ENCODE measurements around the gene MAML3. TPM values are rescaled to one million over a fixed set of nuclear protein-coding genes. Genes with fewer than 3 reads are reported as not detected.
A peak's percentile ranks its signal among the peaks of the same experiment; 100 is the strongest.

The MAML3 gene
- total RNA-seq, 6 experiments from 2014 or later: 1.2 to 1.9 (median 1.6) TPM

GRCh38 chr4:140135529-140136088 is 18.4 kb downstream of the MAML3 start:
- Mint-ChIP-seq H3K27ac (no peak overlapping the region), H3K36me3 (ENCODE audit: low read depth) (no peaks in the 10 kb centered on the region), H3K4me1 (ENCODE audit: low read depth) (peaks cover 58% of the 10 kb centered on the region), H3K27me3 (ENCODE audit: insufficient read depth) (no peaks in the 10 kb centered on the region), H3K9me3 (no peaks in the 10 kb centered on the region), H3K4me3 (no peak overlapping the region)
- DNase-seq: no peak
- TF ChIP-seq, protein P1, sequence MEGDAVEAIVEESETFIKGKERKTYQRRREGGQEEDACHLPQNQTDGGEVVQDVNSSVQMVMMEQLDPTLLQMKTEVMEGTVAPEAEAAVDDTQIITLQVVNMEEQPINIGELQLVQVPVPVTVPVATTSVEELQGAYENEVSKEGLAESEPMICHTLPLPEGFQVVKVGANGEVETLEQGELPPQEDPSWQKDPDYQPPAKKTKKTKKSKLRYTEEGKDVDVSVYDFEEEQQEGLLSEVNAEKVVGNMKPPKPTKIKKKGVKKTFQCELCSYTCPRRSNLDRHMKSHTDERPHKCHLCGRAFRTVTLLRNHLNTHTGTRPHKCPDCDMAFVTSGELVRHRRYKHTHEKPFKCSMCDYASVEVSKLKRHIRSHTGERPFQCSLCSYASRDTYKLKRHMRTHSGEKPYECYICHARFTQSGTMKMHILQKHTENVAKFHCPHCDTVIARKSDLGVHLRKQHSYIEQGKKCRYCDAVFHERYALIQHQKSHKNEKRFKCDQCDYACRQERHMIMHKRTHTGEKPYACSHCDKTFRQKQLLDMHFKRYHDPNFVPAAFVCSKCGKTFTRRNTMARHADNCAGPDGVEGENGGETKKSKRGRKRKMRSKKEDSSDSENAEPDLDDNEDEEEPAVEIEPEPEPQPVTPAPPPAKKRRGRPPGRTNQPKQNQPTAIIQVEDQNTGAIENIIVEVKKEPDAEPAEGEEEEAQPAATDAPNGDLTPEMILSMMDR (IDR thresholded peaks at IDR 0.05): no peak

GRCh38 chr4:140134746-140135425 is 19.1 kb downstream of the MAML3 start:
- Mint-ChIP-seq H3K4me3 (no peak overlapping the region), H3K9me3 (no peaks in the 10 kb centered on the region), H3K27me3 (ENCODE audit: insufficient read depth) (no peaks in the 10 kb centered on the region), H3K27ac (no peak overlapping the region), H3K36me3 (ENCODE audit: low read depth) (no peaks in the 10 kb centered on the region), H3K4me1 (ENCODE audit: low read depth) (peaks cover 65% of the 10 kb centered on the region)
- TF ChIP-seq, protein P1 (IDR thresholded peaks at IDR 0.05): no peak
- DNase-seq: no peak

GRCh38 chr4:140133576-140133975 is 20.4 kb downstream of the MAML3 start:
- no peak for DNase-seq
- H3K9me3 Mint-ChIP-seq: no peaks in the 10 kb centered on the region
- H3K27ac Mint-ChIP-seq: no peak overlapping the region
- H3K4me1 Mint-ChIP-seq (ENCODE audit: low read depth): peaks cover 65% of the 10 kb centered on the region
- TF ChIP-seq, protein P1 (IDR thresholded peaks at IDR 0.05): no peak
- H3K36me3 Mint-ChIP-seq (ENCODE audit: low read depth): no peaks in the 10 kb centered on the region
- H3K27me3 Mint-ChIP-seq (ENCODE audit: insufficient read depth): no peaks in the 10 kb centered on the region
- H3K4me3 Mint-ChIP-seq: no peak overlapping the region

- Mint-ChIP-seq H3K27ac (no peak overlapping the region), H3K4me1 (ENCODE audit: low read depth) (peaks cover 52% of the 10 kb centered on the region), H3K4me3 (no peak overlapping the region), H3K27me3 (ENCODE audit: insufficient read depth) (peaks cover 2% of the 10 kb centered on the region; the same call in 1 of the 2 replicates), H3K36me3 (ENCODE audit: low read depth) (peaks cover 4% of the 10 kb centered on the region; the same call in 1 of the 2 replicates), H3K9me3 (no peaks in the 10 kb centered on the region)
- DNase-seq: no peak
- TF ChIP-seq, protein P1 (IDR thresholded peaks at IDR 0.05): no peak
Observed at GRCh38 chr4:140131675-140132229, 22.2 kb downstream of the MAML3 start.

DNA sequence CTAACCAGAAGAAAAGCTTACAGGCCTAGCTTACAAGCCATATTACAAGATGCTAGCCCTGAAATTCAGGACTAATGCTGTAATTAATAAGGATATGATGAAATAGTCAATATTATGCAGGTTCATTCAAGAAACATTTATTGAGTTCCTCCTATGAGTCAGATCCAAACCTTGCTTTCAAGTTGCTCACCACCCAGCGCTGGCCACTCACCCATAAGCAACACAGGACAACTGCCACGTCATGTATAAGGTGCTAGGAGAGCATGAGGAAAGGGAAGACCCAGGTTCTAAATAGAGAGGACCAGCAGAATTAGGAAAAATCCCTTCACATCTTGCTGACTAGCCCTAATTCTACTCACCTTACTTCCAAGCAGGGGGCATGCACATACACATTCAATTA is 23.3 kb downstream of the MAML3 start:
- TF ChIP-seq, protein P1 (IDR thresholded peaks at IDR 0.05): no peak
- no peak overlapping the region for H3K4me3 Mint-ChIP-seq
- H3K36me3 Mint-ChIP-seq (ENCODE audit: low read depth): peaks cover 4% of the 10 kb centered on the region; the same call in 1 of the 2 replicates
- peaks cover 2% of the 10 kb centered on the region; the same call in 1 of the 2 replicates for H3K27me3 Mint-ChIP-seq (ENCODE audit: insufficient read depth)
- peak; percentile 81 for DNase-seq
- peaks cover 41% of the 10 kb centered on the region for H3K4me1 Mint-ChIP-seq (ENCODE audit: low read depth)
- H3K9me3 Mint-ChIP-seq: no peaks in the 10 kb centered on the region
- H3K27ac Mint-ChIP-seq: peak overlapping the region; percentile 47

All from HFFc6 (cell line).